Loucy (cell line): ENCODE data around the gene OSTM1.

Source experiments
- H2AFZ ChIP-seq: fragments of 200-600 bp; sonication (generic); 2 replicates; pipeline ENCODE4 v1.6.0; 2016; ENCODE audit warnings: antibody characterized with exemption, mild to moderate bottlenecking, low read length, moderate library complexity
- H3F3A ChIP-seq: fragments of 200-600 bp; 2 replicates; pipeline ENCODE4 v1.6.0; 2016; ENCODE audit warnings: antibody characterized with exemption, low read depth, mild to moderate bottlenecking
- H3K27me3 ChIP-seq: fragments of 200-600 bp; sonication (generic); 2 replicates; pipeline ENCODE4 v1.6.1; 2014; ENCODE audit warnings: low read length, mild to moderate bottlenecking; ENCODE audit not compliant: insufficient read depth, poor library complexity, severe bottlenecking
- H3K36me3 ChIP-seq: fragments of 200-600 bp; sonication (generic); 2 replicates; pipeline ENCODE4 v1.6.1; 2016; ENCODE audit warnings: low read length; ENCODE audit not compliant: insufficient read depth
- H3K4me1 ChIP-seq: fragments of 200-600 bp; sonication (generic); 2 replicates; pipeline ENCODE4 v1.5.1; 2014; ENCODE audit warnings: low read length, mild to moderate bottlenecking; ENCODE audit not compliant: insufficient read depth, poor library complexity, severe bottlenecking
- H3K4me2 ChIP-seq: fragments of 200-600 bp; sonication (generic); 2 replicates; pipeline ENCODE4 v1.6.0; 2014; ENCODE audit warnings: antibody characterized with exemption, low read length, low read depth, mild to moderate bottlenecking; ENCODE audit not compliant: poor library complexity, severe bottlenecking
- H3K4me3 ChIP-seq: fragments of 200-600 bp; sonication (generic); 2 replicates; pipeline ENCODE4 v1.5.1; 2014; ENCODE audit warnings: low read length, mild to moderate bottlenecking, mixed read lengths; ENCODE audit not compliant: poor library complexity, severe bottlenecking
- H3K79me2 ChIP-seq: fragments of 200-600 bp; sonication (generic); 2 replicates; pipeline ENCODE4 v1.6.1; 2014; ENCODE audit warnings: low read length; ENCODE audit not compliant: insufficient read depth
- H3K9ac ChIP-seq: fragments of 200-600 bp; sonication (generic); 2 replicates; pipeline ENCODE4 v1.6.0; 2014; ENCODE audit warnings: mild to moderate bottlenecking, low read depth, low read length, moderate library complexity; ENCODE audit not compliant: poor library complexity, severe bottlenecking
- H3K9me2 ChIP-seq: fragments of 200-600 bp; sonication (generic); replicated peaks from 2 replicates; pipeline ENCODE4 v1.6.1; 2016; ENCODE audit warnings: low read depth, low read length, mixed read lengths
- H3K9me3 ChIP-seq: fragments of 200-600 bp; sonication (generic); 2 replicates; pipeline ENCODE4 v1.6.1; 2014; ENCODE audit warnings: mild to moderate bottlenecking, antibody characterized with exemption, low read length, low read depth; ENCODE audit not compliant: insufficient read depth
- H4K20me1 ChIP-seq: fragments of 200-600 bp; sonication (generic); 2 replicates; pipeline ENCODE4 v1.6.0; 2014; ENCODE audit warnings: antibody characterized with exemption, low read length, mild to moderate bottlenecking; ENCODE audit not compliant: insufficient read depth, poor library complexity, severe bottlenecking
- CTCF ChIP-seq: fragments of 200-600 bp; sonication (generic); conservative IDR thresholded peaks from 2 replicates; pipeline ENCODE4 v1.5.1; 2014; ENCODE audit warnings: mild to moderate bottlenecking, antibody characterized with exemption, low read length
- EZH2phosphoT487 ChIP-seq: fragments of 200-600 bp; IDR thresholded peaks from 2 replicates; pipeline ENCODE4 v1.6.1; 2018; ENCODE audit warnings: antibody characterized with exemption, mild to moderate bottlenecking, moderate library complexity, borderline replicate concordance

OSTM1 gene

GRCh38 chr6:108082539-108082938, 8.0 kb upstream of the OSTM1 start:
- Histone ChIP-seq H3K79me2 (no peaks in the 10 kb centered on the region), H3K36me3 (no peaks in the 10 kb centered on the region), H3K27me3 (no peaks in the 10 kb centered on the region), H3K4me1 (no peaks in the 10 kb centered on the region), H3F3A (no peaks in the 10 kb centered on the region), H3K4me3 (no peak overlapping the region), H4K20me1 (no peaks in the 10 kb centered on the region), H2AFZ (no peak overlapping the region), H3K4me2 (no peak overlapping the region), H3K9me3 (no peaks in the 10 kb centered on the region), H3K9ac (no peak overlapping the region), H3K9me2 (no peaks in the 10 kb centered on the region)
- TF ChIP-seq EZH2phosphoT487 (no peak), CTCF (no peak)

- Histone ChIP-seq H3F3A (no peaks in the 10 kb centered on the region), H2AFZ (peak overlapping the region; percentile 41), H3K4me1 (peaks cover 12% of the 10 kb centered on the region), H3K4me3 (no peak overlapping the region), H3K36me3 (no peaks in the 10 kb centered on the region), H3K9me2 (no peaks in the 10 kb centered on the region), H4K20me1 (no peaks in the 10 kb centered on the region), H3K27me3 (no peaks in the 10 kb centered on the region), H3K9ac (no peak overlapping the region), H3K4me2 (no peak overlapping the region), H3K79me2 (peaks cover 4% of the 10 kb centered on the region; the same call in 1 of the 2 replicates), H3K9me3 (no peaks in the 10 kb centered on the region)
- TF ChIP-seq CTCF (0 out of 2 replicates have a peak, but pooled peaks have one; percentile 19), EZH2phosphoT487 (no peak)
These were observed 5.7 kb upstream of the OSTM1 start for GRCh38 chr6:108080010-108080780.

- Histone ChIP-seq H4K20me1 (peaks cover 2% of the 10 kb centered on the region), H3K4me2 (no peak overlapping the region), H2AFZ (no peak overlapping the region), H3K9me3 (no peaks in the 10 kb centered on the region), H3K4me1 (peaks cover 26% of the 10 kb centered on the region), H3K36me3 (no peaks in the 10 kb centered on the region), H3K79me2 (peaks cover 16% of the 10 kb centered on the region; the same call in 1 of the 2 replicates), H3K9me2 (no peaks in the 10 kb centered on the region), H3K4me3 (no peak overlapping the region), H3K9ac (no peak overlapping the region), H3K27me3 (no peaks in the 10 kb centered on the region), H3F3A (no peaks in the 10 kb centered on the region)
- TF ChIP-seq CTCF: no peak
- no peak for TF ChIP-seq EZH2phosphoT487
These were observed 3.6 kb upstream of the OSTM1 start for GRCh38 chr6:108078191-108078590.
